ENCODE measurements around the gene NPHP1.

- no peak for TF ChIP-seq CTCF (IDR thresholded peaks at IDR 0.05; ENCODE audit: insufficient read depth, low read length, poor library complexity, severe bottlenecking)
- TF ChIP-seq EZH2phosphoT487 (conservative IDR thresholded peaks at IDR 0.05; ENCODE audit: low read length), result no peak
These were observed 51.4 kb downstream of the NPHP1 start for GRCh38 chr2:110153416-110153815.
